ENCODE data around the gene SRM.

- TF ChIP-seq POLR2A (IDR thresholded peaks at IDR 0.05), result no peak
- peak; percentile 85 to 96 (median 96) for TF ChIP-seq CTCF (IDR thresholded peaks at IDR 0.05)
Measured at GRCh38 chr1:11037740-11038182, 22.1 kb downstream of the SRM start.

Measured in testis (tissue), 2 donors.